Cerebellar nuclear complex (tissue), 1 donor: ENCODE data around the gene NOL4.

Source experiments
- DNase-seq, 2 experiments: peaks; one replicate each; lab custom pipeline; 2025; lab: John Stamatoyannopoulos, UW

NOL4 gene

DNA sequence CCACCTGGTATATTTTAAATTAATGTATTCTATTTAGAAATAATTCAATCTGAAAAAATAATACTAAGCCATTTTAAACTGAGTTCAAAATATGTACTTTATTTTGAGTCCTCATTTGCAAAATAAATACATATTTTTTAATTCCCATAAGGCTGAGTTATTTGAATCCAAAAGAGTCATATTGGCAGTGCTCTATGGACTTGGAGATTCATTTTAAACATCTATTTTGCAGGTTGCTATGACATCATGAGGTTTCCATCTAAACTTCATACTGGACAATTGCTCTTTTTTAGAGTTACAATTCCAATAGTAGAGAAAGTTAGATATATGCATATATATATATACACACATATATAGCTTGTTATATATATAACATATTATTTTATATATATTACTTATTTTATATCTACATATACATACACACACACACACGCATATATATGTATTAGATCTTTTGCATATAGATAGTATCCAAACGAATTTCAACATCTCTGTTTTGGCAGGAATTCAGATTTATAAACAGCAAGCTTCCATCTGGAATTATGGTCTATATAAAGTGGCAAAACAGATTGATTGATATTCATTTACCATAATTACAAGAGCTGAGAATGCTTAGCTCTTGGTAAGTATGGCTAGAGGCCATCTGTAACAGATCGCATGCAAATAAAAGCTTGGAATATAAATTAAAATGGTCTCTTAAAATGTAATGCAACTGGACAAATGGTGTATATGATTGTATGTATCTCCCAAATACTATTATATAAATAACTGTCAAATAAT lies 34.9 kb downstream of the NOL4 start:
- DNase-seq = no peak
